Nephron progenitor cell (in vitro differentiated cells): ENCODE results near the gene VDAC2.

Experiments used
- DNase-seq: peaks from one replicate; pipeline ENCODE4 v3.0.0; 2021
- H3K27ac Mint-ChIP-seq: 2 replicates; pipeline ENCODE4 v1.8.0; 2021; ENCODE audit warnings: mild to moderate bottlenecking, moderate library complexity, mixed read lengths
- H3K27me3 Mint-ChIP-seq: 2 replicates; pipeline ENCODE4 v1.8.0; 2021; ENCODE audit warnings: mild to moderate bottlenecking, low read depth, mixed read lengths; ENCODE audit not compliant: poor library complexity
- H3K36me3 Mint-ChIP-seq: 2 replicates; pipeline ENCODE4 v1.8.0; 2021; ENCODE audit warnings: low read depth, mixed read lengths
- H3K4me1 Mint-ChIP-seq: 2 replicates; pipeline ENCODE4 v1.8.0; 2021; ENCODE audit warnings: mixed read lengths
- H3K4me3 Mint-ChIP-seq: 2 replicates; pipeline ENCODE4 v1.8.0; 2021; ENCODE audit warnings: mild to moderate bottlenecking, moderate library complexity, mixed read lengths
- H3K9me3 Mint-ChIP-seq: 2 replicates; pipeline ENCODE4 v1.8.0; 2021; ENCODE audit warnings: mild to moderate bottlenecking, moderate library complexity, mixed read lengths
- TF ChIP-seq, protein P1 (sequence below): fragments of 200-600 bp; sonication (generic); IDR thresholded peaks from 2 replicates; pipeline ENCODE4 v1.5.0; 2021; ENCODE audit warnings: antibody characterized with exemption

The VDAC2 gene

DNA sequence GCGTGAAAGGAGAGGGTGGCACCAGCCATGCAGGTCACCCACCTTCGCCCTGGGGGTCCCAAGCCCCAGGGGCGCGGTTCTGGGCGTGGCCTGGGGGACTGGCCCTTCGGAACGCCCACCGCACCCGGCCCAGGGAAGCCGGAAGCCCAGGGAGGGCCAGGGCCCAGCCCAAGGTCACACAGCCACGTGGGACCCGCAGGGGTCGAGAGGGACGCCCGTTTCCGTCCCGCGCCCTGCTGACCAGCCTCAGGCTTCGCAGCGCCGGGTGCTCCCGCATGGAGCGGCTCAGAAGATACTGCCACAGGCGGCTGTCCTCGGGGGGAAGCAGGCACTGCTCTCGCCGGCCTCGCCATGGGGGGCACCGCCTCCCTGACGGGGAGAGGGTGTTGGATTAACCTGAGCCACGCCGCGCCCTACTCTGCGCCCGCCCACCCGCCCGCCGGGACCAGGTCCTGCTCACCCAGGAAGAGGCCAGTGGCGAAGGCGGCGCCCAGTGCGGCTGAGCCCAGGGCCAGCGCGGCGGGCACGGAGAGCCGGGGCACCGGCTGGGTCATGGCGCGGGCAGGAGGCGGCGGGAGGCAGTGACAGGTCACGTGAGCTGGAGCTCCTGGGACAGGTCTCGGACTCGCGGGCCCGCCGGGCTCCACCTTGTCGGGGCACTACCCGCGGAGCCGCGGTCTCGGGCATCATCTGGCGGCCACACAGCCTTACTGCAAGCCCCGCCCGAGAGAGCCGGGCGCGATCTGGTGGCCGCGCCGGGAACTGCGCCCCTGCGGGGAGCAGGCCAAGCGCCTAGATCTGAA, 25.0 kb downstream of the VDAC2 start, which contains the start of gene COMTD1:
COMTD1 (minus strand) TSS at position 583 of the 803 bp plus-strand sequence; CDS start at position 554, 29 bp downstream.
- Mint-ChIP-seq H3K36me3 (peaks cover 22% of the 10 kb centered on the region), H3K27me3 (peaks cover 6% of the 10 kb centered on the region), H3K4me1 (peaks cover 39% of the 10 kb centered on the region), H3K27ac (no peak within 1 kb of the TSS), H3K9me3 (no peaks in the 10 kb centered on the region), H3K4me3 (peak within 1 kb of the TSS; percentile 61)
- DNase-seq = peak; percentile 94
- TF ChIP-seq, protein P1, sequence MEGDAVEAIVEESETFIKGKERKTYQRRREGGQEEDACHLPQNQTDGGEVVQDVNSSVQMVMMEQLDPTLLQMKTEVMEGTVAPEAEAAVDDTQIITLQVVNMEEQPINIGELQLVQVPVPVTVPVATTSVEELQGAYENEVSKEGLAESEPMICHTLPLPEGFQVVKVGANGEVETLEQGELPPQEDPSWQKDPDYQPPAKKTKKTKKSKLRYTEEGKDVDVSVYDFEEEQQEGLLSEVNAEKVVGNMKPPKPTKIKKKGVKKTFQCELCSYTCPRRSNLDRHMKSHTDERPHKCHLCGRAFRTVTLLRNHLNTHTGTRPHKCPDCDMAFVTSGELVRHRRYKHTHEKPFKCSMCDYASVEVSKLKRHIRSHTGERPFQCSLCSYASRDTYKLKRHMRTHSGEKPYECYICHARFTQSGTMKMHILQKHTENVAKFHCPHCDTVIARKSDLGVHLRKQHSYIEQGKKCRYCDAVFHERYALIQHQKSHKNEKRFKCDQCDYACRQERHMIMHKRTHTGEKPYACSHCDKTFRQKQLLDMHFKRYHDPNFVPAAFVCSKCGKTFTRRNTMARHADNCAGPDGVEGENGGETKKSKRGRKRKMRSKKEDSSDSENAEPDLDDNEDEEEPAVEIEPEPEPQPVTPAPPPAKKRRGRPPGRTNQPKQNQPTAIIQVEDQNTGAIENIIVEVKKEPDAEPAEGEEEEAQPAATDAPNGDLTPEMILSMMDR = peak; percentile 100

DNA sequence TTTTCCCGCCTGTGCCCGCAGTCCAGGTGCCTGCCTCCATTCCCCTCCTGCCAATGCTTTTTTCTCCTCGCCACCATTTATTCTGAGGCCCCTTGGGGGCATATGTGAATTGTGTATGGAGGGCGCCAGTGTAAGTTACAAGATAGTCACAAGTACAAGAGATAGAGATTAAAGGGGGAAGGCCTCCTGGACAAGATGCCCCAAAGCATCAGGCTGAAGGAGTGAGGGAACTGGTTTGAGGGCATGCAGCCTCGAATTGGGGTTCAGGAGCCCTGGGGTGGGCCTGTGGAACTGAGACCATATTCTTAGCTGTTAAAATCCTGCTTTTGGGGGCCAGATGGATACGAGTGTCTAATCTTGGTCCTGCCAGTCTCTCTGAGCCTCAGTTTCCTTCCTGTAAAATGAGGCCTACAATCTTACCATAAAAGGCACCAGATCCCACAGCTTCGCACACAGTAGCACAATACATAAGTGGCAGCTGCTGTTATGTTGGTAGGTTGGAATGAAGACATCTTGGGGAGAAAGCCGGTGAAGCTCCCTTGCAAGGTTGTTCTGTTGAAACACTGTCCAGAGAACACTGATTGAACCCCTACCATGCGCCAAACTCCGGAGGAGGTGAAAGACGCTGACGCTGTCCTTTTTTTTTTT, 25.7 kb downstream of the VDAC2 start:
- Mint-ChIP-seq H3K27ac (no peak overlapping the region), H3K27me3 (peaks cover 6% of the 10 kb centered on the region), H3K9me3 (no peaks in the 10 kb centered on the region), H3K36me3 (peaks cover 17% of the 10 kb centered on the region), H3K4me1 (peaks cover 36% of the 10 kb centered on the region), H3K4me3 (no peak overlapping the region)
- TF ChIP-seq, protein P1 = peak; percentile 32
- DNase-seq = no peak

DNA sequence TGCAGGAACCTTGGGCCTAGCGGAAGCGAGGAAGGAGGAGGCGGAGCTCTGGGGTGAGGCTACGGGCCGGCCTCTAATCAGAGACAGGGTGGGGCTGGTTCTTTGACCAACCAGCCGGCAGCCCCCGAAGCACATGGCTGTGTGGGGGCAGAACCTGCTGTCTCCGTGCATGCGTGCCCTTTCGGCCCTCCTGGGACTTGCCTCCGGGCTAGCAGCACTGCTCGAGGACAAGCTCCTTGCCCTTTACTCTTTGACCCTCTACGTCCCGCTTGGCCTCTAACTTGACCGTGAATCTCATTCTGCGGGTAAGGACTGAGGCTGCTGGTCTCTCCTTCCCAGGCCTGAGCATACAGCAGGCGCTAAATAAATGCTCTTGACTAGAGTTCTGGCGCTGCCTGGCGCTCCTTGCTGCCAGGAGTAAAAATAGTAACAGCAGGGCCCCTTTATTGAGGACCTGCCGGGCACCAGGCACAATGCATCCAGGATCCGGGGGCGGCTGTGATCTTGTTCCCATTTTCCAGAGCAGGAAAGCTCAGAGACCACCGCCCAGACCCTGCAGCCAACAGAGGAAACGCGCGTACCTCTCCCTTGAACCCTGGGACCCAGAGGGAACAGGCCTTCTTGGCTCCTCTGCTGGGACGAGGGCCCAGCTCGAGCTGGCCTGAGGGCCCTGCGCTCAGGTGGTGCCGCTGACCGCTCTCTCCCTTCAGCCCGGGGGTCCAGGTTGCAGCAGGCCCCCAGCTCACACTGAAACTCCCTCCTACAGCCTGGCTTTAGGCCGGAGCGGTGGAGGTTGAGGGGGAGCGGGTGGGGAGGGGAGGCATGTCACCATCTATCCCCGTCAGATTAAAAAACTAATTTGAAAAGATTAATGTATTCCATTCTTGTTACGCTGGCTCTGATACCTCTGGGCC, 27.8 kb downstream of the VDAC2 start:
- TF ChIP-seq, protein P1 = no peak
- Mint-ChIP-seq H3K9me3 (no peaks in the 10 kb centered on the region), H3K36me3 (peaks cover 2% of the 10 kb centered on the region), H3K27ac (no peak overlapping the region), H3K4me1 (peaks cover 21% of the 10 kb centered on the region), H3K4me3 (no peak overlapping the region), H3K27me3 (peaks cover 8% of the 10 kb centered on the region)
- DNase-seq = no peak

DNA sequence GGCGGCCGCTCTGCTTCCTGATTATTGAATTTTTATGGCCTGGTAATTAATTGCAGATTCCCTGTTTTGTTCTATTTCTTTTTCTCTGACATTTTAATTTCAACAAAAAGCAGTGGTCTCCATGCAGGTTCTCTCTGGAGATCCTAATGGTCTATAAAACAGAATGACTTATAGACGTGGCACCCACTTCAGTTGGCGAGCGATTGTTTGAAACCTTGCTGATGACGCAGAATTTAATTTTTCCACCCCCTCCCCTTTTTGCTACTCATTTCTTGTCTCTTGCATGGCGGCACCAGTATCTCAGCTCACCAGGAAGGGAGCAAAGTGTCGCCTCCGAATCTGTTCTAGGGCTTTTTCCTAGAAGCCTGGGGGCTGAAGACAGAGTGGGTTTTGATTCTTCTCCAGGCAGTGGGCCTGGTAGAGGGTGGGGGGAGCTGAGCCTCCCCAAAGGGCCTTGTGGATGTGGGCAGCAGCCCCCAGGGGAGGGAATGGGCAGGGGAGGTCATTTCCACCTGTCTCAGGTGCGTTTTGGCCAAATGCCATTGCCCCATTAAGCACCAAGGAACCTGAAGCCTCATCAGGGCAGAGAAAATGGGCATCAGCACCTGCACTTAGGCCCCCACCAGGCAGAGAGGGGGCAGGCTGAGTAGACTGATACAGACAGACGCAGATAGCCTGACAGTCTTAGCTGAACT, 28.6 kb downstream of the VDAC2 start:
- TF ChIP-seq, protein P1 = no peak
- Mint-ChIP-seq H3K4me3 (no peak overlapping the region), H3K27ac (no peak overlapping the region), H3K27me3 (peaks cover 9% of the 10 kb centered on the region), H3K36me3 (no peaks in the 10 kb centered on the region), H3K4me1 (peaks cover 17% of the 10 kb centered on the region), H3K9me3 (no peaks in the 10 kb centered on the region)
- DNase-seq = no peak

DNA sequence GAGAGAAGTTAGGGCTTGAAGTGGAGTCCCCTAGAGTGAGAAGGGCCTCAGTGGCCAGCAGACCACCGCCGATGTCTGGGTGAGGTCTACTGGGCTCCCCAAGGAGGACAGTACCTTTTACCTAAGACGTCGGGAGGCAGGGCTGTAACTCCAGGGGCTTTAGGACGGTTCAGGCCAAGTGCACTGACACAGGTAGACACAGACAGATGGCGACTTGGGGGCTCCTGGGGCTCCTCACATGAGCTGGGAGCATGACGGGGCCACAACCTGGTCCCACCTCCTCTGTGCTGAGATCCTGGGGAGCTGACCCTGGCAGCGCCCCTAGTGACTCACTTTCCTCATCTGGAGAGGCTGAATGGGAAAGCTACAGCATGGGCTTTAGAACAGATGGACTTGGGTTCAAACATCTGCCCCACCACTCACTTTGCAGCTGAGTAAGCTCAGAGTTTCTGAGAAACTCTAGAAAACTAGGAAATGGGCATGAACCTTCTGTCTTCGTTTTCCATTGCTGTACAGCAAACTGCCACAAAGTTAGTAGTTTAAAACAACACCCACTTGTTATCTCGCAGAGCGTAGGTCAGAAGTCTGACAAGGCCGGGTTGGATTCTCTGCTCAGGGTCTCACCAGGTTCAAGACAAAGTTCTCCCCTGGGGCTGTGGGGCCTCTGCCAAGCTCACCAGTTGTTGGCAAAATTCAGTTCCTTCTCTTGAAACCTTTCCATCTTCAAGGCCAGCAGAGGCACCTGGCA, 29.9 kb downstream of the VDAC2 start:
- no peak overlapping the region for H3K27ac Mint-ChIP-seq
- H3K9me3 Mint-ChIP-seq = no peaks in the 10 kb centered on the region
- no peaks in the 10 kb centered on the region for H3K36me3 Mint-ChIP-seq
- TF ChIP-seq, protein P1 = no peak
- no peak for DNase-seq
- H3K4me1 Mint-ChIP-seq = peaks cover 17% of the 10 kb centered on the region
- H3K27me3 Mint-ChIP-seq = peaks cover 12% of the 10 kb centered on the region
- no peak overlapping the region for H3K4me3 Mint-ChIP-seq
